H7 (cell line): ENCODE measurements around the gene SUSD3. TPM values are rescaled to one million over a fixed set of nuclear protein-coding genes. Genes with fewer than 3 reads are reported as not detected.

Source experiments
- total RNA-seq: library from RNA; depleted of rRNA; stranded (reverse); fragments of >200 nt; shearing (Covaris generic); gene quantifications from 2 replicates; pipeline ENCODE4 v1.2.3, GENCODE V29; 2014; rRNA removed

The SUSD3 gene
- total RNA-seq, 1 experiment from 2014 or later: 20.3 TPM

Other genes with a start within 250 kb of the SUSD3 start
- gene ZNF484, start 180.7 kb upstream of the SUSD3 start, total RNA-seq: 10.6 and 19.0 TPM in 2 replicates
- 1.3 and 2.4 TPM in 2 replicates for gene FGD3, start 111.2 kb upstream of the SUSD3 start, total RNA-seq
- gene CARD19, start 37.5 kb downstream of the SUSD3 start, total RNA-seq: 46.5 and 69.8 TPM in 2 replicates
- gene NINJ1, start 75.5 kb downstream of the SUSD3 start, total RNA-seq: 44.6 and 45.3 TPM in 2 replicates
- gene WNK2, start 125.4 kb downstream of the SUSD3 start, total RNA-seq: 13.3 and 29.5 TPM in 2 replicates